DMS53 (cell line): ENCODE results near the gene PCSK1.
"Not testable (repeated sequence)": the region's sequence is repeated elsewhere in the genome, so short reads cannot be mapped to it uniquely, and the experiment has no call there.

Experiments
- DNase-seq: peaks from one replicate; lab custom pipeline; 2025; lab: John Stamatoyannopoulos, UW

The PCSK1 gene

GRCh38 chr5:96426831-96427230 lies 6.2 kb downstream of the PCSK1 start:
- DNase-seq = no peak

DNA sequence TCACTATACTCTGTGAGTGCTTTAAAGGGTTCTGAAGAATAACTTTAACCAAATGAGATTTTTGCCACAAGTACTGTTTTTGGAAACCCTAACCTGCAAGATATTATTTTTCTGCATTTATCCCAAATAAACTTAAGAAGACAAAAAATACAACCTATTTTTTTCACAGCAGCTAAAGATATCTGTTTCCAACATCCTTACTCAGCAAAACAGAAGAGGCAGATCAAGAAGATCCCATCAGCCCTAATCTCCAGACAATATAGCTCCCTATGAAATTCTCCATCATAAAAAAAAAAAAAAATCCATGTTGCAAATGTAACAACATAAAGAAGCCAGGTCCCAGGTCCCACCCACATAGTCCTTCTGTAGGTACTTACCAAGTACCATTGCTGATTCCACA lies 7.6 kb downstream of the PCSK1 start:
- no peak for DNase-seq

DNA sequence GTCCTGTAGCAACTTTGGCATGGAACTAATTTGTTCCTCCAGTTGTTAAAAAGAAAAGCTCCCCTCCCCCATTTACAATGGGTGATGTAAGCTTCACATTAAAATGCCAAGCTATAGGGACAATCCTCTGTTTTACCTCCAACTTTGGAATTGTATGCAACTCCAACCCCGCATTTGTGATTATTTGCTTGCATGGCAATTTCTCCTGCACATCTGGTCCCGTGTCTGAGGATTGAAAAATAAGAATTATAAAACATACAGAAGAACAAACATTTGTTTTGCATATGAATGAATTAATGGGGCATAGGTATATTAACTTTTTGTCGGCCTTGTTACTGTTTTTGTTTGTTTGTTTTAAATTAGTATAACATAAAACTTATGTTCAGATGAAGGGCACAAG lies 17.2 kb downstream of the PCSK1 start:
- DNase-seq = no peak

- no peak for DNase-seq
Measured at GRCh38 chr5:96412868-96413449, 20.1 kb downstream of the PCSK1 start.

- DNase-seq = no peak
Measured at GRCh38 chr5:96410013-96410412, 23.0 kb downstream of the PCSK1 start.

- DNase-seq = no peak
Measured at GRCh38 chr5:96408841-96409538, 24.1 kb downstream of the PCSK1 start.

- peak; percentile 51 for DNase-seq
Measured at GRCh38 chr5:96408210-96408777, 24.8 kb downstream of the PCSK1 start.

- DNase-seq = no peak
Measured at GRCh38 chr5:96407436-96407835, 25.6 kb downstream of the PCSK1 start.

DNA sequence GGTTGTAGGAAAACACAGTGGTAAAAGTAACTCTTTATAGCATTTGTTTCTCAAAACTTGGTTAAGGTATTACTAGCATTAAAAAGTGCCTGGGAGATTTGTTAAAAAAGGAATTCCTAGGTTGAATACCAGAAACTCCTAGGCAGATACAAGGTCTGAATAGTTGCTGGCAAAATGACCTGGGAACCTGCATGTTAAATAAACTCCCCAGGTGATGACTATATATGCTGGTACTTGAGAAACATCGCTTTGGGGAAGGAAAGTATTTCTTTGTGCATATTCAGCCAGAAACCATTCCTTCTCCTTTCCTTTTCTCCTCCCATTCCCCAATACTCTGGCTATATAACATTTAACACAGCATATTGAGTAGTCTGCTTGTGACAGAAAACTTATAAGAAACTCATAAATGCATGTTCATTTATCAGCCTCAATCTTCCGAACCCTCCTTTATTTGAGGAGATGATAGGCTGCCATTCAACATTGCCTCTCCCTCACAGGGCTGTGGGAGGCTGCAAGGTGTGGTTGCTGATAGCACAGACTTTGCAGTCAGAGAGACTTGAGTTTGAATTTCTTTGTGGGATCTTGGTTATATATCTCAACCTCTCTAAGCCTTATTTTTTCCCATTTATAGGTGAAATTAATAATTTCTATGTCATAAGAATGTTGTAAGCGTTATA lies 28.7 kb downstream of the PCSK1 start:
- no peak for DNase-seq

- no peak for DNase-seq
Measured at GRCh38 chr5:96402500-96402899, 30.5 kb downstream of the PCSK1 start.

GRCh38 chr5:96396878-96397277 lies 36.2 kb downstream of the PCSK1 start:
- DNase-seq = no peak

DNA sequence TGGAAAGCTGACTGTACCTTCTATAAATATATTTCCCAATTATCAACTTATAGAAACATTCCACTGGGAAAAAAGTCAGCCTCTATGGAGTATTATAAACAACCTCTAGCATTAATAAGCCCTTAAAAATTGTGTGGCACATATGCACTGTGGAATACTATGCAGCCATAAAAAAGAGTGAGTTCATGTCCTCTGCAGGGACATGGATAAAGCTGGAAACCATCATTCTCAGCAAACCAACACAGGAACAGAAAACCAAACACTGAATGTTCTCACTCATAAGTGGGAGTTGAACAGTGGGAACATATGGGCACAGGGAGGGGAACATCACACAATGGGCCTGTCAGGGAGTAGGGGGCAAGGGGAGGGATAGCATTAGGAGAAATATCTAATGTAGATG lies 37.8 kb downstream of the PCSK1 start:
- DNase-seq = not testable (repeated sequence)

DNA sequence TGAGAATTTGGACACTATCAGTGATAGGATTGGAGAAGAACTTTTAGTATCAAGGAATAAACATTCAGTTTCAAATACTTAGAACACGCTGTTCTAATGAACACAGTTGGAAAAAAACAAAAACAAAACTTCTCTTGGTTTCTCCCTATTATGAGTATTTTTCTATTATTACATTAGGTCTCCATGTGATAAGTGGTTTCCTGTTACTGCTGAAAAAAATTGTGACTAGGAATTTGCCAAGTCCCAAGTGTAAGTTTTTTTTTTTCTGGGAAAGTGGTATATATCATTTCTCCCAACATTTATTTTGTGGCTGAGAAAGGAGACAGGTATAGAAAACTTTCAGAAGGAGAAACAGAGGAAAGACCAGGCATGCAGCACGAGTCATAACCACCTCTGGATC lies 41.1 kb downstream of the PCSK1 start:
- no peak for DNase-seq

- peak; percentile 42 for DNase-seq
Measured at GRCh38 chr5:96388176-96388575, 44.9 kb downstream of the PCSK1 start.

DNA sequence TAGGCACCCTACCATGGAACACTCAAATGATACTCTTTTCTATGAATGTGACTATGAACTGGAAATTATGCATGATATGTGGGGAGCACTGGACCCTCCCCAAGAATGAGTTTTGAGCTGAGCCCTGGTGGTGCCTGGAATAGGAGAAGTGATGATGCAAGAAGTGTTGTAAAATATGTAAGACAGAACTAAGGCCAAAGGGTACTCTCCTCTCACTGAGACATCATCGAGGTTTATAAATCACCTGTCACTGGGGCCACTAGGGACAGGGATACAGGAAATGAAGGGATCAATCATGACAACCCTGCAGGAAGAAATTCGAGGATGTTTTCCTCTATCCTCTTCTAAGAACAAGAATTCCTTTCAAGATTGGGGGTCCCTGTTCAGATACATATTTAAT lies 45.4 kb downstream of the PCSK1 start:
- DNase-seq = peak; percentile 42

DNA sequence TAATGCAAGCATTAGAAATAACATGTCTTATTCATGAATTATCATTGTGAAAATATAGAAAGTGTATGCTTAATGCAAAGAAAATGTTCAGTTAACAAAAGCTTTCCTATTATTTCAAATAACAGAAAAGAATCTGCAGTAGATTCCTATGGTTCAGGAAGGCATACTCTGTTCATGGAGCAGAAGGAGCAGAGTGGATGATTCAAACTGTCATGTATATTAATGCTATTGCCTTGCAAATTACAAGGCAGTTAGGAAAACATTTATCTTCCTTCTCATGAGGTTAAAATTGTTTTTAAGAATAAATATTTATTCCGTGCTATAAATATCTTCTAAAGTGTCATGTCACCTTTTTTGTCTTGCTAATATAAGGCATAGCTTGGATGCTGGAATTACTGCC lies 47.5 kb downstream of the PCSK1 start:
- no peak for DNase-seq

- DNase-seq = peak; percentile 73
Measured at GRCh38 chr5:96384353-96384752, 48.7 kb downstream of the PCSK1 start.

GRCh38 chr5:96381526-96381925 lies 51.5 kb downstream of the PCSK1 start:
- peak; percentile 85 for DNase-seq

GRCh38 chr5:96379896-96380295 lies 53.2 kb downstream of the PCSK1 start:
- no peak for DNase-seq

- peak; percentile 23 for DNase-seq
Measured at GRCh38 chr5:96377597-96377996, 55.5 kb downstream of the PCSK1 start.

DNA sequence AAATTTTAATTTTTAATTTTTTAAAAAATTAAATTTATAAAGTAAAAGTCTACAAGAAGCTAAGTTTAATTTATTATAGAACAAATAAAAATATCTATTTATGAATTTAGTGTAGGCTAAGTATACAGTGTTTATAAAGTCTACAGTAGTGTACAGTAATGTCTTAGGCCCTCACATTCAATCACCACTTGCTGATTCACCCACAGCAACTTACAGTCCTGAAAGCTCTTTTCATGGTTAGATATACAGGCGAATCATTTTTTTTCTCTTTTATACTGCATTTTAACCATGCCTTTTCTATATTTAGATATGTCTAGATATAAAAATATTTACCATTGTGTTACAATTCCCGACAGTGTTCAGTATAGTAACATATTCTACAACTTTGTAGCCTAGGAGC lies 55.9 kb downstream of the PCSK1 start:
- DNase-seq = no peak

- DNase-seq = no peak
Measured at GRCh38 chr5:96374653-96375052, 58.4 kb downstream of the PCSK1 start.

- no peak for DNase-seq
Measured at GRCh38 chr5:96373381-96373733, 59.7 kb downstream of the PCSK1 start.
